ENCODE data around the gene IGFBPL1. TPM values are rescaled to one million over a fixed set of nuclear protein-coding genes. Genes with fewer than 3 reads are reported as not detected.

IGFBPL1 gene
- total and polyA plus RNA-seq, 2 donors (not counting 1 experiment from before 2014, with no cell fraction given) = not detected

DNA sequence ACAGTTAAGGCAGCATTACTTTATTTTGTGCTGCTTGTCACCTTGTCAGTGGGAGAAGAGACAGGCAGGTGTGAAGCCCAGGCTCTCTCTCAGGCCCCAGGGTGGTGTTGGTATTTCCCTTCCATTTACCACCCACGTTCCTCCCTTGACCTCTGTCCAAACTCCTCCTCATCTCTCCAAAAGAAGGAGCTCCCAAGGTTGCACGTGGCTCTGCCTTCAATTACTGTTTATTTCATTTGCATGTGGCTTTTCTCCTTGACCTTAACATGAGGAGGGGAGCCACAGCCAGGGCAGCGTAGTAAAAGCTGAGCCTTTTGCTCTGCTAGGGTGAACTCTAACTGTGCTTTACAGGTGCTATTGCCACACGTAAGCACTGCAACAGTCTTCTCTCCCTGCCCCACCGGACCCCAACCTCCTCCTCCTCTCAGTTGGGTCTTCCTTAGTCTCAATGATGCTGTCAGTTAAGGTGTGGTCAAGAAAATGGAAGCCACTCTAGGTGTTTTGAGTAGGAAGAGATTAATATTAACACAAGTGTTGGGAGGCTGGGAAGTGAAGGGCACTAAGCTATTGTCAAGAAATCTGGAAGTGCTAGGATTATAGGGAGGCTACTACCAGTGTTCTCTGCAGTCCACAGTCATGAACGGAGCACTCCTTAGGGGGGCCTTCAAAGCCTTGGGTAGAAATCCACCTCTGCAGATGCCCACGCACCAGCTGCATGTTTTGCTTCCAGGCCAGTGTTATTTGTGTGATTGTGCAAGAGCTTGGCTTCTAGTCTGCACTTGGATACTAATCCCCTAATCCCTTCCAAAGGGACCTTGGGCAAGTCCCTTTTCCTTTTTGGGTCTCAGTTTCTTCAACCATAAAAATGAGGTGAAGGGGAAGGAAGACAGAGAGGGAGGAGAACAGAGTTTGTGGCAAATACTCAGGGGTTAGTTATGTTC, 35.7 kb downstream of the IGFBPL1 start:
- Mint-ChIP-seq H3K27me3 (peaks cover 19% of the 10 kb centered on the region), H3K9me3 (ENCODE audit: insufficient read depth) (peaks cover 2% of the 10 kb centered on the region), H3K27ac (no peak overlapping the region), H3K4me1 (peaks cover 13% of the 10 kb centered on the region), H3K4me3 (no peak overlapping the region)
- Histone ChIP-seq H3K4me1 (ENCODE audit: control insufficient read depth in 2 of 2, insufficient read depth in 2 of 2, low read length in 2 of 2) (peaks cover 6 to 13% of the 10 kb centered on the region in 2 donors), H3K4me3 (ENCODE audit: control extremely low read depth in 1 of 5, extremely low read depth in 1 of 5, insufficient read depth in 1 of 5, low read depth in 2 of 5, low read length in 4 of 5) (no peak overlapping the region), H3K27me3 (replicated peaks in 1 of 4; ENCODE audit: control extremely low read depth in 1 of 4, control insufficient read depth in 3 of 4, insufficient read depth in 4 of 4, low read length in 3 of 4) (peaks cover 0 to 3% (median 0%) of the 10 kb centered on the region in 4 experiments), H3K79me2 (ENCODE audit: control insufficient read depth, insufficient read depth, low read length) (no peaks in the 10 kb centered on the region), H2AFZ (ENCODE audit: insufficient read depth, low read depth, low read length, poor library complexity, severe bottlenecking) (no peak overlapping the region), H3K36me3 (replicated peaks in 1 of 2; ENCODE audit: control extremely low read depth in 1 of 2, control insufficient read depth in 1 of 2, extremely low read depth in 1 of 2, insufficient read depth in 2 of 2, low read length in 1 of 2) (no peaks in the 10 kb centered on the region), H3K4me2 (replicated peaks; ENCODE audit: low read depth, low read length, poor library complexity, severe bottlenecking) (no peak overlapping the region), H3K9me3 (ENCODE audit: control extremely low read depth in 1 of 3, control insufficient read depth in 2 of 3, insufficient read depth in 1 of 3, low read length in 2 of 3) (peaks cover 0 to 10% (median 0%) of the 10 kb centered on the region in 3 donors), H3K9ac (ENCODE audit: low read length) (no peak overlapping the region), H3K27ac (ENCODE audit: low read length in 2 of 2) (no peak overlapping the region), H4K20me1 (ENCODE audit: control insufficient read depth, insufficient read depth, low read length, poor library complexity, severe bottlenecking) (no peaks in the 10 kb centered on the region)
- CTCF ChIA-PET = interaction anchor here (1.2 kb wide), 1 partner anchor 9 kb away, joined by 3 read pairs; no protein-coding TSS in a partner anchor
- WGBS (ENCODE audit: insufficient coverage) = 54% methylated on average over 2 of the region's 7 CpGs
- TF ChIP-seq, protein P1, sequence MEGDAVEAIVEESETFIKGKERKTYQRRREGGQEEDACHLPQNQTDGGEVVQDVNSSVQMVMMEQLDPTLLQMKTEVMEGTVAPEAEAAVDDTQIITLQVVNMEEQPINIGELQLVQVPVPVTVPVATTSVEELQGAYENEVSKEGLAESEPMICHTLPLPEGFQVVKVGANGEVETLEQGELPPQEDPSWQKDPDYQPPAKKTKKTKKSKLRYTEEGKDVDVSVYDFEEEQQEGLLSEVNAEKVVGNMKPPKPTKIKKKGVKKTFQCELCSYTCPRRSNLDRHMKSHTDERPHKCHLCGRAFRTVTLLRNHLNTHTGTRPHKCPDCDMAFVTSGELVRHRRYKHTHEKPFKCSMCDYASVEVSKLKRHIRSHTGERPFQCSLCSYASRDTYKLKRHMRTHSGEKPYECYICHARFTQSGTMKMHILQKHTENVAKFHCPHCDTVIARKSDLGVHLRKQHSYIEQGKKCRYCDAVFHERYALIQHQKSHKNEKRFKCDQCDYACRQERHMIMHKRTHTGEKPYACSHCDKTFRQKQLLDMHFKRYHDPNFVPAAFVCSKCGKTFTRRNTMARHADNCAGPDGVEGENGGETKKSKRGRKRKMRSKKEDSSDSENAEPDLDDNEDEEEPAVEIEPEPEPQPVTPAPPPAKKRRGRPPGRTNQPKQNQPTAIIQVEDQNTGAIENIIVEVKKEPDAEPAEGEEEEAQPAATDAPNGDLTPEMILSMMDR (IDR thresholded peaks at IDR 0.05) = no peak
- TF ChIP-seq EZH2 (IDR thresholded peaks at IDR 0.05; ENCODE audit: borderline replicate concordance, insufficient read depth, low read depth, low read length, poor library complexity, severe bottlenecking) = no peak
- POLR2A ChIA-PET = interaction anchor here (0.6 kb wide), 1 partner anchor 581 kb away, joined by 3 read pairs; no protein-coding TSS in a partner anchor
- DNase-seq (no peak), ATAC-seq (ENCODE audit: low read depth) (no peak)
- intact Hi-C loops (cut with micrococcal nuclease) = no loop called here

DNA sequence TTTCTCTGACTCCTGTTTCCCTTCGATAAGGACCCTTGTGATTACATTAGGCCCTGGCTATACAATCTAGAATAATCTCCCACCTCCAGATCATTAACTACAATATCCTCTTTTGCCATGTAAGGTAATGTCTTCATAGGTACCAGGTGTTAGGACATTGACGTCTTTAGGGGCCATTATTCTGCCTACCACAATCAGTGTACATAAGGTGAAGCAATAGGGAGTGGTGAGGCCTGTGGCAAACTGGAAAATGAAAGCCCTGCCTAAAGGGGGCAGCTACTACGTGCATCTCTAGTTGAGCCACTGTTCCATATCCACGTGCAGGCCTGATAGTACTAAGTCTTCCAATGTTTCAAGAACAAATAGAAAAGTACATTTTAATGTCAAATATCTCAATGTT, 36.5 kb downstream of the IGFBPL1 start:
- Mint-ChIP-seq H3K27ac (no peak overlapping the region), H3K4me3 (no peak overlapping the region), H3K9me3 (ENCODE audit: insufficient read depth) (peaks cover 2% of the 10 kb centered on the region), H3K4me1 (peaks cover 5% of the 10 kb centered on the region), H3K27me3 (peaks cover 19% of the 10 kb centered on the region)
- Histone ChIP-seq H3K4me1 (ENCODE audit: control insufficient read depth in 2 of 2, insufficient read depth in 2 of 2, low read length in 2 of 2) (peaks cover 0 to 5% of the 10 kb centered on the region in 2 donors), H3K36me3 (replicated peaks in 1 of 2; ENCODE audit: control extremely low read depth in 1 of 2, control insufficient read depth in 1 of 2, extremely low read depth in 1 of 2, insufficient read depth in 2 of 2, low read length in 1 of 2) (no peaks in the 10 kb centered on the region), H3K9ac (ENCODE audit: low read length) (no peak overlapping the region), H2AFZ (ENCODE audit: insufficient read depth, low read depth, low read length, poor library complexity, severe bottlenecking) (no peak overlapping the region), H3K4me2 (replicated peaks; ENCODE audit: low read depth, low read length, poor library complexity, severe bottlenecking) (no peak overlapping the region), H3K27me3 (replicated peaks in 1 of 4; ENCODE audit: control extremely low read depth in 1 of 4, control insufficient read depth in 3 of 4, insufficient read depth in 4 of 4, low read length in 3 of 4) (peaks cover 0 to 3% (median 0%) of the 10 kb centered on the region in 4 experiments), H4K20me1 (ENCODE audit: control insufficient read depth, insufficient read depth, low read length, poor library complexity, severe bottlenecking) (no peaks in the 10 kb centered on the region), H3K79me2 (ENCODE audit: control insufficient read depth, insufficient read depth, low read length) (no peaks in the 10 kb centered on the region), H3K4me3 (ENCODE audit: control extremely low read depth in 1 of 5, extremely low read depth in 1 of 5, insufficient read depth in 1 of 5, low read depth in 2 of 5, low read length in 4 of 5) (no peak overlapping the region), H3K27ac (ENCODE audit: low read length in 2 of 2) (no peak overlapping the region), H3K9me3 (ENCODE audit: control extremely low read depth in 1 of 3, control insufficient read depth in 2 of 3, insufficient read depth in 1 of 3, low read length in 2 of 3) (peaks cover 0 to 10% (median 0%) of the 10 kb centered on the region in 3 donors)
- DNase-seq (no peak), ATAC-seq (ENCODE audit: low read depth) (no peak)
- 88% methylated on average over 1 of the region's 4 CpGs for WGBS (ENCODE audit: insufficient coverage)
- intact Hi-C loops (cut with micrococcal nuclease) = no loop called here
- ChIA-PET POLR2A (no interaction called here), CTCF (no interaction called here)
- TF ChIP-seq, protein P1 (IDR thresholded peaks at IDR 0.05) = no peak
- TF ChIP-seq EZH2 (IDR thresholded peaks at IDR 0.05; ENCODE audit: borderline replicate concordance, insufficient read depth, low read depth, low read length, poor library complexity, severe bottlenecking) = no peak

All from B cell (primary cell).